ENCODE measurements around the gene LRP3. TPM values are rescaled to one million over a fixed set of nuclear protein-coding genes. Genes with fewer than 3 reads are reported as not detected.
A peak's percentile ranks its signal among the peaks of the same experiment; 100 is the strongest.

The LRP3 gene
- total and polyA plus RNA-seq, 2 of the 13 experiments (the other 11 are each of a cell fraction or from before 2014, with no cell fraction given): 17.6 to 51.6 TPM

GRCh38 chr19:33176670-33177416 is 17.3 kb upstream of the LRP3 start (continued):
- TF ChIP-seq ZNF318 (CRISPR knock-in tag; IDR thresholded peaks at IDR 0.05) (no peak), ERF (CRISPR knock-in tag; IDR thresholded peaks at IDR 0.05) (peak; percentile 78), GATAD1 (CRISPR knock-in tag; IDR thresholded peaks at IDR 0.05) (peak; percentile 60; the same call in 1 of the 2 replicates), ZNF703 (CRISPR knock-in tag; IDR thresholded peaks at IDR 0.05; ENCODE audit: borderline replicate concordance) (no peak), PREB (CRISPR knock-in tag; IDR thresholded peaks at IDR 0.05) (no peak), XRCC5 (optimal IDR thresholded peaks at IDR 0.05; ENCODE audit: low read length) (no peak), ZNF337 (CRISPR knock-in tag; IDR thresholded peaks at IDR 0.05; ENCODE audit: borderline replicate concordance, low read depth) (peak; percentile 95), BATF2 (CRISPR knock-in tag; IDR thresholded peaks at IDR 0.05) (no peak), CSRNP2 (CRISPR knock-in tag; conservative IDR thresholded peaks at IDR 0.05; ENCODE audit: low read depth) (no peak), MAZ (IDR thresholded peaks at IDR 0.05; ENCODE audit: borderline replicate concordance, low read depth, low read length) (peak; percentile 57; the same call in 1 of the 2 replicates), MAZ (CRISPR knock-in tag; IDR thresholded peaks at IDR 0.05; ENCODE audit: low read depth) (peak; percentile 41; the same call in 1 of the 2 replicates), TRAFD1 (CRISPR knock-in tag; IDR thresholded peaks at IDR 0.05; ENCODE audit: borderline replicate concordance) (no peak), LBX2 (CRISPR knock-in tag; IDR thresholded peaks at IDR 0.05; ENCODE audit: borderline replicate concordance) (no peak), ZBTB8A (CRISPR knock-in tag; IDR thresholded peaks at IDR 0.05; ENCODE audit: borderline replicate concordance, low read depth) (no peak)
